Germinal center (tissue), 1 donor: Measurements from ENCODE around the gene POLR2B.
"Not testable (repeated sequence)": the region's sequence is repeated elsewhere in the genome, so short reads cannot be mapped to it uniquely, and the experiment has no call there.

ENCODE experiments used
- DNase-seq: peaks from one replicate; pipeline ENCODE4 v3.0.0; 2012; ENCODE audit warnings: mixed read lengths, low spot score

POLR2B gene

DNA sequence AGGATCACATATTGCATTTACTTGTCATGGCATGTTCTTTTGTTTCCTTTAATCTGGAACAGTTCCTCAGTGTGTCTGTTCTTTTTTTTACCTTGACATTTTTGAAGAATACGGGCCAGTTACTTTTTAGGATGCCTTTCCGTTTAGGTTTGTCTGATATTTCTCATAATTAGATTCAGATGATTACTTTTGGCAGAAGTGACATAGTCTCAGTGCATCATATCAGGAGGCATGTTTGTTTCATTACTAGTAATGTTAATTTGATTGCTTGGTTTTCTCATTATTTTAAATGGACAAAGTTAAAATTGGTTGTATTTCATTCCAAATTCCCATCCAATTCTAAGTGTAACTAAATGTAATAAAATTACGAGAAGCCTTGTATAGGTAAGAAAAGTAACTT is 8.3 kb downstream of the POLR2B start:
- no peak for DNase-seq

DNA sequence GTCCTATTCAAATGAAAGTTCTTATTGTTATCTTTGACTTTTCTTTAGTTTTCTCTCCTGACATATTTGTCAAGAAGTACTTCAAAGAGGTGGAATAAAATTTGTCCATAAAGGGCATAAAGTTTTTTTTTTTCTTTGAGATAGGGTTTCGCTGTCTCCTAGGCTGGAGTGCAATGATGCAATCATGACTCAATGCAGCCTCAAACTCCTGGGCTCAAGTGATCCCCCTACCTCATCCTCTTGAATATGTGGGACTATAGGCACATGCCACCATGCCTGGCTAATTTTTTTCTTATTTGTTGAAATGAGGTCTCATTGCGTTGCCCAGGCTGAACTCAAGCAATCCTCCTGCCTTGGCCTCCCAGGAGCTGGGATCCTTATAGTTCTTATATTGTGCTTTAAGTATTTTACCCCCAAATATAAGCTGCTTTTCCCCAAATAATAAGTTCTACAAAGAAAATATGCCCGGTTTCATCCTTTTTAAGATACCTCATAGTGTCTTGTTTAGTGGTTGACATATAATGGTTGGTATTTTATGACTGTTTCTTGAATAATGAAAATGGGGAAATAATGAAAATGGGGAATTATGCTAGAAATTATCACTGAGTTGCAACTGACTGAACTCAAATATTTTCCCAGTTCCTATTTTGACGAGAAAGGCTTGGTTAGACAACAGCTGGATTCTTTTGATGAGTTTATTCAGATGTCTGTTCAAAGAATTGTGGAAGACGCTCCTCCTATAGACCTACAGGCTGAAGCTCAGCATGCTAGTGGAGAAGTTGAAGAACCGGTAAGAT is 11.6 kb downstream of the POLR2B start:
- DNase-seq = no peak

- DNase-seq = no peak
Observed at GRCh38 chr4:56995525-56995924, 16.8 kb downstream of the POLR2B start.

DNA sequence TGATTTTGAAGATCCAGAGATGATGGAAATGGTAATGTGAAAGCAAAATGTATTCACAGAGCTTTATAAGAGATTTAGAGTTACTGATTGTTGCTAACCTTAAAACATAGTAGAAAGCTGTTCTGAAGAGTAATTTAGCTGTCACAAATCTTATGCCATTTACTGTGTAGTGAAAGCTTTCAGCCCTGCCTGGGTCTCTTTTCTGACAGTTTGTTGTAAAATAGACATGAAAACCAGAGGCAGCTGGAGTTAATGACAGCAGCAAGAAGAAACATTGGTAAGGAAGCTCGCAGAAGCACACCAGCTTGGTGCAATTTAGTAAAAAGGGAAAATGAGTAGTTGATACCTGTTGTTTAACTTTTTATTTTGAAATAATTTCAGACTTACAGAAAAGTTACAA is 21.1 kb downstream of the POLR2B start:
- no peak for DNase-seq

DNA sequence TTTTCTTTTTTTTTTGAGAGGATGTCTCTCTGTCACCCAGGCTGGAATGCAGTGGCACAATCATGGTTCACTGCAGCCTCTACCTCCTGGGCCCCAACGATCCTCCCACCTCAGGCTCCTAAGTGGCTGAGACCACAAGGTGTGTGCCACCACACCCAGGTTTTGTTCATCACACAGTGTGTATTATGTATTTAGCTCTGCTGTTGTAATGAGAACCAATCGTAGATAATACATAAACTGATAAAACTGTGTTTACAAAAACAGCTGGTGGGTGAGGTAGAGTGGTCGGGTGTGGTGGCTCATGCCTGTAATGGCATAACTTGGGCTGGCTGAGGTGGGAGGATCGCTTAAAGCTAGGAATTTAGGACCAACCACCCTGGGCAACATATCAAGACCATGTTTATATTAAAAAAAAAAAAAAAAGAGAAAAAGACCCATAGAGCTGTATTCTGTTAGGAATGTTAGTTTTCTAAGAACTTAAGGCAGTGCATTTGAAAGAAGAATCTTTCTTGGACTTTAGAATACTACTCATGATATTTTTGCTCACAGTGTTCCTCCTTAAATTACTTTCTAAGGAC is 34.9 kb downstream of the POLR2B start:
- no peak for DNase-seq

DNA sequence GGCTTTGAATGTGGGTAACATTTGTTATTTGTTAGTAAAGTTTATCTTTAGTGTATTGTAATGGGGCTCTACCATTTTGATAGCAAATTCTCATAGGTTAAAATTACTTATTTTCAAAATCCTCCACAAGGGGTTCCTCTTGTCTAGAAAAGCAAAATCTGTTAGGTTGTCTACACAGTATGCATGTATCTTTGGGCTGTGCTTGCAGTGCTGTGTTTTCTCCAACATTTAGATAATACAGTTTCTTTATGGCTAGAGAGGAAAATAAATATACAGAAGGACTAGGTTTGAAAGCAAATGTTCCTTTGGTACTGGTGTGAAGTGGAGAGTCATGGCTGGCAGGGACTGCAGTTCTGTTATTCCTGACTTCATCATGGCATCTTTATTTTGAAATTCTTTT is 40.3 kb downstream of the POLR2B start:
- DNase-seq = no peak

GRCh38 chr4:57020467-57021101 is 41.9 kb downstream of the POLR2B start:
- no peak for DNase-seq

DNA sequence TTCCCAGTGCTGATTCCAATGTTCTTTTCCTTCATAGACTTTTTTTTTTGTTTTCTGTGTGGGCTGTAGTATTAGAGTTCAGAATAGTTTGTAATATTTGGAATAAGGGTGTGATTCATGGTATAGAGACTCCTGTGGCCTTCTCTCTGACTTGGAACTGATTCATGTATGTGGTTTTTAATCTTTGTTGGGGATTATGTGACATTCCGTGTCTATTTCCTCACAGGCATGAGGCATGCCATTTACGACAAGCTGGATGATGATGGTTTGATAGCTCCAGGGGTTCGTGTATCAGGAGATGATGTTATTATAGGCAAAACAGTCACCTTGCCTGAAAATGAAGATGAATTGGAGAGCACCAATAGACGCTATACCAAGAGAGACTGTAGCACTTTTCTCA is 44.4 kb downstream of the POLR2B start:
- DNase-seq = no peak

DNA sequence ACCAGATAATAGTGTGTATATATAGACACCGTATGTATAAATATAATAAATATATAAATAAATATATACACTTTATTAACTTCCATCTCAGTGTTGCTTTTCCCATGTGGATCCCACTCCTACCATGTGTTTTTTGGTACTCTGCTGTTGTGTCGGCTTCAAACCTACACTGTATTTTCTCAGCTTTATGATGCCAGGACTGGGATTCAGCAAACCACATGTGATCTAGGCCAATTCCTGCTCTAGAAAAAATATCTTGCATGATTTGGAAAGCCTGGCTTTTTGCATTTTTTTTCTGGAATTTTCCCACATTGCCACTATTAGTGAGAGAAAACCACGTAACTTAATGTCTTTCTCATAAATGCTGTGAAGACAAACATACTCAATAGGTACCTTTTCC is 55.8 kb downstream of the POLR2B start:
- no peak for DNase-seq

DNA sequence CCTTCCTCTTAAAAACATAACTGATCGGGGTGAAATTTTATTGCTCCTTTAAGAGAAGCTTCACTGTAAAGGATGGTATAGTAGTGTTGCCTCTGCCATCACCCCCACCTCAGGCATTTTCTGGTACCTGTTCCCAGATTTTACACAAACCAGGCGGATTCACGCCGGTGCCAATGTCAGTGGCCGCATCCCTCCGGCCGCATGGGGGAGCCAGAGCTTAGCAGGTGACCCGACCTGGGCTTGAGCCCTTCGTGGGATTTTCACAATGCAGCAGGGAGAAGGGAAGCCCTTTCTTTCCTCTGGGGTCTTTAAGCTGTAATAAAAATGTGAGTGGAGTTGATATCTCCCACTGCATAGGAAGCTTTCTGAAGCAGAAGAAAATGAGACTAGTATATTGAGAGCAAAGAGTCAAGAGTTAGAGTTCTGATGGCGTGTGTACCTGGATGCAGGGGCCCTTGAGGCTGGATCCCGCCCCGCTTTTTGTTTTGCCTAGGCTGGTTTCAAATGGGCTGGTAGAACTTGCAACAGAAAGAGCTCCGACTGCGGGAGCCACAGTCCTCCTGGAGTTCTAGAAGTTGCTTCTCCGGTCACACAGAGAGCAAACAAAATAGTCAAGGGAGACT is 59.4 kb downstream of the POLR2B start:
- DNase-seq = peak; percentile 21

- no peak for DNase-seq
Observed at GRCh38 chr4:57039345-57039744, 60.6 kb downstream of the POLR2B start.

DNA sequence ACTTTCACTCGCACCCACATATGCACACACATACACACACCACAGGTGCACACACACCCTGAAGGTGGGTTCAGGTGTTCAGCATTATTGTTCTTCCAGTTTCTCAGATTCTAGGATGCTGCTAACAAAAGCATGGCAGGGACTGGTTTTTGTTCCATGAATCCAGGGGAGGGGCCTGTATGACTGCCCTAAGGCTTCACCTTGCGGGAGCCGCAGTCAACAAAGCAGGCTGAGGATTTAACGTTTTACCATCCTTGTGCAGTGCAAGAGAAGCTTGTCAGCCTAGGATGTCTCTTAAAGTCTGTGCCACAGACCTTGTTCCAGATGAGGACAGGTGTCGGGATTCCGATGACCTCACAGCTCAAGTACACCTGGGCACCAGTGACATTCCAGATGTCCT is 61.8 kb downstream of the POLR2B start:
- DNase-seq = no peak

- DNase-seq = no peak
Observed at GRCh38 chr4:57041020-57041419, 62.3 kb downstream of the POLR2B start.

GRCh38 chr4:57042711-57043169 is 64.0 kb downstream of the POLR2B start:
- DNase-seq = no peak

- DNase-seq = no peak
Observed at GRCh38 chr4:57043347-57044251, 64.9 kb downstream of the POLR2B start.

- no peak for DNase-seq
Observed at GRCh38 chr4:57044279-57044678, 65.6 kb downstream of the POLR2B start.

GRCh38 chr4:57044996-57045395 is 66.3 kb downstream of the POLR2B start:
- DNase-seq = no peak

DNA sequence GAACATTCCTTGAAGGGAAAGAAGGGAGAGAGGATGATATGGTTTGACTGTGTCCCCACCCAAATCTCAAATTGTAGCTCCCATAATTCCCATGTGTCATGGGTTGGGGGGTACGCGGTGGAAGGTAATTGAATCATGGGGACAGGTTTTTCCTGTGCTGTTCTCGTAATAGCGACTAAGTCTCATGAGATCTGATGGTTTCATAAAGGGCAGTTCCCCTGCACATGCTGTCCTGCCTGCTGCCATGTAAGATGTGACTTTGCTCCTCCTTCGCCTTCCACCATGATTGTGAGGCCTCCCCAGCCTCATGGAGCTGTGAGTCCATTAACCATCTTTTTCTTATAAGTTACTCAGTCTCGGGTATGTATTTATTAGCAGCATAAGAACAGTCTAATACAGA is 68.3 kb downstream of the POLR2B start:
- DNase-seq = not testable (repeated sequence)

DNA sequence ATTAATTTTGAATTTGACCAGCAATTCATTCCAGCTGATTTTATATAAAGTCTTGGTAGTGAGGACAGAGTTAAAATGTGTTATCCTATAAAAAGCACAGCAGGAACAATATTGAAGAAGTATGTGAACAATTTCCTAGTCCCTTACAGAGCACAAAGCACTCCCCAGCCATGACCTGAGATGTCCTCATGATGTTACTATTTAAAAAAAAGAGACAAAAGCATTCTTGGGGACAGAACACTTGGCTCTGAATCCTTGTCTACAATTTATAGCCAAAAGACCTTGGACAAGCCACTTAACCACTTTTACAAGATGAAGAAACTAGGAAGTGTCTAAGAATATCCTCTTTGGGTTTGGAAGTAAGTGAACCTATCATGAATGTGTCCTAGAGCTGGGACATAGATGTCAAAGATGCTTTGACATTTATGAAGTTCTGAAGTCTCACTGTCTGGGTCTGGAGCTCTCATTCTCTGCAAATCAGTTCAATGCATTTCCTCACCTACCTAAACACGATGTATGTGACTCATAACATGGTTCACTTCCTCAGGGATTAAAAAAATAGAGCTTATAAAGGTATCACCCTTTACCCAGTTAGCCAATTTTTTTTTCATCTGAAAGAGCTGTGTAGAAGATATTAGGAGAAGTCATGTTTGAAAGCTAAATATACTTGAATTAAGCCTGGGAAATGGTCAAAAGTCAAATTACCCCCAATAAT is 70.1 kb downstream of the POLR2B start:
- no peak for DNase-seq

DNA sequence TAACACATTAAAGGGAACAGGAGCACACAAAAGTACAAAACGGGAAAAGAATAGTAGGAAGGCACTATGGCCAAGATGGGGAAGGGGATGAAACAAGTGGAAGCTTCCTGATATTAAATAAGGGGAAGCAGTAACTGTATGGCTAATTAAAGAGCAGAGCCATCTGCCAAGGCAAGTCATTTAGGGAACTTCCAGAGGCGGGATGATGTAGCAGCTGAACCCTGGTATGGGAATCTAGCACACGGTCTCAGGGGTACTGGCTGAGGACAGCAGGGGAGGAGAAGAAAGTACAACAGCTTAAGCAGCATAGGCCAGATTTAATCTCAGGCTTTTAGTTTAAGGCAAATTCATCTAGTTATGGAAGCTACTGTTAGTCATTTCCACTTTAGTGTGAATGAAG is 72.4 kb downstream of the POLR2B start:
- DNase-seq = no peak

- no peak for DNase-seq
Observed at GRCh38 chr4:57051524-57051923, 72.8 kb downstream of the POLR2B start.
